ENCODE measurements around the gene PPIB.

PPIB gene

DNA sequence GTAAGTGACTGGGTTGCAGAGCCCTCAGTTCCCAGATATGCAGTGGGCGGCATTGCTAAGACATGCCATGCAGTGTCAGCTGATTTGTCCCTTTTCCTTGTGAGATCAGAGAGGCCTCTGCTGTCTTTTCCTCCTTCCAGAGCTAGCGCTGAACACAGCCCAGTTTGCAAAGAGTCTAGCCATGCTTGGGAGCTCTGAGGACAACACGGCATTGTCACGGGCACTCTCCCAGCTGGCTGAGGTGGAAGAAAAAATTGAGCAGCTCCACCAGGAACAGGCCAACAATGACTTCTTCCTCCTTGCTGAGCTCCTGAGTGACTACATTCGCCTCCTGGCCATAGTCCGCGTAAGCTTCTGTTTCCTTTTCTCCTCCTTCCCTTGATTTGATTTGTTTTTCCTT, 31.3 kb downstream of the PPIB start:
- ChIA-PET POLR2A (interaction anchor here (1.0 kb wide), 1 partner anchor 10 kb away, joined by 4 read pairs; no protein-coding TSS in a partner anchor), CTCF (interaction anchor here (2.8 to 4.0 kb wide), 2 partner anchors 10 to 22 kb away, joined by 12 to 20 read pairs; no protein-coding TSS in a partner anchor)
- Histone ChIP-seq H3K9me3 (ENCODE audit: control extremely low read depth in 1 of 5, control insufficient read depth in 4 of 5, insufficient read depth in 2 of 5, low read depth in 1 of 5, low read length in 4 of 5) (no peaks in the 10 kb centered on the region), H3K27ac (ENCODE audit: insufficient read depth in 1 of 2, low read depth in 1 of 2, low read length in 2 of 2, poor library complexity in 1 of 2, severe bottlenecking in 2 of 2) (no peak overlapping the region), H3K4me1 (ENCODE audit: control extremely low read depth in 1 of 4, control insufficient read depth in 4 of 4, insufficient read depth in 4 of 4, low read length in 3 of 4) (no peaks in the 10 kb centered on the region), H3K27me3 (replicated peaks in 2 of 5; ENCODE audit: control insufficient read depth in 4 of 5, insufficient read depth in 5 of 5, low read length in 4 of 5) (no peaks in the 10 kb centered on the region), H3K36me3 (ENCODE audit: control insufficient read depth in 4 of 4, insufficient read depth in 4 of 4, low read length in 3 of 4) (peaks cover 53 to 91% (median 73%) of the 10 kb centered on the region in 4 experiments), H3K4me3 (ENCODE audit: control insufficient read depth in 1 of 7, extremely low read depth in 1 of 7, insufficient read depth in 4 of 7, low read depth in 2 of 7, low read length in 6 of 7) (no peak overlapping the region)
- no peak for DNase-seq
- 95% methylated on average over 7 of the region's 7 CpGs for WGBS (ENCODE audit: insufficient coverage)

DNA sequence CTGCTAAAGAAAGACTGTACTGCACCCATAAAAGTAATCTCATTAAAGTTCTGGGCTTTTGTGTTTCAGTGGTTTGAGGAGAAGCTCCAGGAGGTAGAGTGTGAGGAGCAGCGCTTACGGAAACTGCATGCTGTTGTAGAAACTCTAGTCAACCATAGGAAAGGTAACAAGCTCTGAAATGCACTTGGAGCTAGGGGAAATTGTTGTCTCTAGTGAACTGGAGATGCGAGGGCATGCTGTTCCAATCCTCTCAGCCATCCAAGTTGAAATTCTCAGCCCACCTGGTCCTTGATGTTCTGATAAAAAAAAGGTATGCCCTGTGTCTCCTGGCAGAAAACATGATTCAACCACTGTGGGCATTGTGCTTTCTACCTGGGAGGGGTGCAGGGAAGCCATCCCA, 32.7 kb downstream of the PPIB start:
- no peaks in the 10 kb centered on the region for H3K4me1 ChIP-seq (ENCODE audit: control extremely low read depth in 1 of 4, control insufficient read depth in 4 of 4, insufficient read depth in 4 of 4, low read length in 3 of 4)
- no peaks in the 10 kb centered on the region for H3K9me3 ChIP-seq (ENCODE audit: control extremely low read depth in 1 of 5, control insufficient read depth in 4 of 5, insufficient read depth in 2 of 5, low read depth in 1 of 5, low read length in 4 of 5)
- WGBS (ENCODE audit: insufficient coverage): 100% methylated on average over 2 of the region's 3 CpGs
- peaks cover 45 to 91% (median 70%) of the 10 kb centered on the region in 4 experiments for H3K36me3 ChIP-seq (ENCODE audit: control insufficient read depth in 4 of 4, insufficient read depth in 4 of 4, low read length in 3 of 4)
- no peak overlapping the region for H3K27ac ChIP-seq (ENCODE audit: insufficient read depth in 1 of 2, low read depth in 1 of 2, low read length in 2 of 2, poor library complexity in 1 of 2, severe bottlenecking in 2 of 2)
- no peak for DNase-seq
- CTCF ChIA-PET: interaction anchor here (2.8 to 4.0 kb wide), 2 partner anchors 8 to 23 kb away, joined by 12 to 20 read pairs; no protein-coding TSS in a partner anchor
- POLR2A ChIA-PET: no interaction called here
- no peak overlapping the region for H3K4me3 ChIP-seq (ENCODE audit: control insufficient read depth in 1 of 7, extremely low read depth in 1 of 7, insufficient read depth in 4 of 7, low read depth in 2 of 7, low read length in 6 of 7)
- H3K27me3 ChIP-seq (replicated peaks in 2 of 5; ENCODE audit: control insufficient read depth in 4 of 5, insufficient read depth in 5 of 5, low read length in 4 of 5): no peaks in the 10 kb centered on the region

DNA sequence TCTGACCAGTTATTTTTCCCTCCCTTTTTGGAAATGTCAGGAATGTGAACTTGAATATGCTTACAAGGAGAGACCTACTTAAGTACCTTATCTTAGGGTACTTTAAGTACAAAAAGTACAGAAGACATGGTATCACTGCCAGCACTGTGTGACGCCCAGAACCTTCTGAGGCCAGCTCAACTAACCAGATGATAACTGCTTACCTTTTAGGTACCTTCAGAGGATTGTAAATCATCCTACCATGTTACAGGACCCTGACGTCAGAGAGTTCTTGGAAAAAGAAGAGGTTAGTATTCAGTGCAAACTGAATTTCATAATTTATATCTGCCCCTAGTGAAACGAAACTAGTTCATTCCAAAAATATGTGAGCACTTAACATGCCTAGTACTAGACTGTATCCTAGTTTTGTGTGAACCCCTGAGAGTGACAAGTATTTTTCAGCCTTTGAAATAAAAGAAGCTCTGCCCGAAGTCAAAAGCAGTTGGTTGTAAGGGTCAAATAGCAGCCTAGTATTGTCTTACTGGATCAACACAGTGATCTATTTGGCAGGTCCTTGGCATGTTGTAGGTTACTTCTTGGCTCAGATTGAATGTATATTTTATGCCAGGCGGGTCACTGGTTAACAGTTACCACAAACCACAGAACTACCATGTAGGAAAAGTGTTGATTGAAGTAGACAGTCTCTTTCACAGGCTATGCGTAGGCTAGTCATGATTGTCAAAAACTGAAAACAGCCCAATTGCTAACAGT, 35.1 kb downstream of the PPIB start:
- no peak for DNase-seq
- Histone ChIP-seq H3K4me1 (ENCODE audit: control extremely low read depth in 1 of 4, control insufficient read depth in 4 of 4, insufficient read depth in 4 of 4, low read length in 3 of 4) (no peaks in the 10 kb centered on the region), H3K27ac (ENCODE audit: insufficient read depth in 1 of 2, low read depth in 1 of 2, low read length in 2 of 2, poor library complexity in 1 of 2, severe bottlenecking in 2 of 2) (no peak overlapping the region), H3K4me3 (ENCODE audit: control insufficient read depth in 1 of 7, extremely low read depth in 1 of 7, insufficient read depth in 4 of 7, low read depth in 2 of 7, low read length in 6 of 7) (no peak overlapping the region), H3K36me3 (ENCODE audit: control insufficient read depth in 4 of 4, insufficient read depth in 4 of 4, low read length in 3 of 4) (peaks cover 43 to 88% (median 65%) of the 10 kb centered on the region in 4 experiments), H3K9me3 (ENCODE audit: control extremely low read depth in 1 of 5, control insufficient read depth in 4 of 5, insufficient read depth in 2 of 5, low read depth in 1 of 5, low read length in 4 of 5) (no peaks in the 10 kb centered on the region), H3K27me3 (replicated peaks in 2 of 5; ENCODE audit: control insufficient read depth in 4 of 5, insufficient read depth in 5 of 5, low read length in 4 of 5) (no peaks in the 10 kb centered on the region)
- 100% methylated on average over 2 of the region's 6 CpGs for WGBS (ENCODE audit: insufficient coverage)
- POLR2A ChIA-PET: interaction anchor here (0.7 kb wide), 1 partner anchor 9 kb away, joined by 6 read pairs; no protein-coding TSS in a partner anchor
- CTCF ChIA-PET: no interaction called here

DNA sequence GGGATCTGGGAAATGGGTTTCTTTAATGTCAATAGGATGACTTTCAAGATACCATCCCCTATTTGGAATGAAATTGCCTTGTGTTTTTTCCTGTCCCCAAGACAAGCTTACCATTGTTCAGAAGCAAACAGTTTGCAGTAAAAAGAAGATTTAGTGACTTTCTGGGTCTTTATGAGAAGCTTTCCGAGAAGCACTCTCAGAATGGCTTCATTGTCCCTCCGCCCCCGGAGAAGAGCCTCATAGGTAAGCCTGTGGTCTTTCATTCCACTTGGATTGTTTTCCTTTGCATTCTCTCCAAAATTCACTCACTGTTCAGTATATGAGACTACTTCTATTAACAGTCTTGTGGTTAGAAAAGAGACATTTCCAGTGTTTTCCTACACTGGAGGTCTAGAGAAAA, 36.8 kb downstream of the PPIB start:
- no peaks in the 10 kb centered on the region for H3K9me3 ChIP-seq (ENCODE audit: control extremely low read depth in 1 of 5, control insufficient read depth in 4 of 5, insufficient read depth in 2 of 5, low read depth in 1 of 5, low read length in 4 of 5)
- H3K4me3 ChIP-seq (ENCODE audit: control insufficient read depth in 1 of 7, extremely low read depth in 1 of 7, insufficient read depth in 4 of 7, low read depth in 2 of 7, low read length in 6 of 7): no peak overlapping the region
- H3K4me1 ChIP-seq (ENCODE audit: control extremely low read depth in 1 of 4, control insufficient read depth in 4 of 4, insufficient read depth in 4 of 4, low read length in 3 of 4): no peaks in the 10 kb centered on the region
- H3K36me3 ChIP-seq (ENCODE audit: control insufficient read depth in 4 of 4, insufficient read depth in 4 of 4, low read length in 3 of 4): peaks cover 40 to 88% (median 61%) of the 10 kb centered on the region in 4 experiments
- 100% methylated on average over 1 of the region's 3 CpGs for WGBS (ENCODE audit: insufficient coverage)
- no peak for DNase-seq
- ChIA-PET CTCF (interaction anchor here (0.8 to 1.5 kb wide), 2 partner anchors 11 to 22 kb away, joined by 3 read pairs; no protein-coding TSS in a partner anchor), POLR2A (no interaction called here)
- H3K27ac ChIP-seq (ENCODE audit: insufficient read depth in 1 of 2, low read depth in 1 of 2, low read length in 2 of 2, poor library complexity in 1 of 2, severe bottlenecking in 2 of 2): no peak overlapping the region
- no peaks in the 10 kb centered on the region for H3K27me3 ChIP-seq (replicated peaks in 2 of 5; ENCODE audit: control insufficient read depth in 4 of 5, insufficient read depth in 5 of 5, low read length in 4 of 5)

DNA sequence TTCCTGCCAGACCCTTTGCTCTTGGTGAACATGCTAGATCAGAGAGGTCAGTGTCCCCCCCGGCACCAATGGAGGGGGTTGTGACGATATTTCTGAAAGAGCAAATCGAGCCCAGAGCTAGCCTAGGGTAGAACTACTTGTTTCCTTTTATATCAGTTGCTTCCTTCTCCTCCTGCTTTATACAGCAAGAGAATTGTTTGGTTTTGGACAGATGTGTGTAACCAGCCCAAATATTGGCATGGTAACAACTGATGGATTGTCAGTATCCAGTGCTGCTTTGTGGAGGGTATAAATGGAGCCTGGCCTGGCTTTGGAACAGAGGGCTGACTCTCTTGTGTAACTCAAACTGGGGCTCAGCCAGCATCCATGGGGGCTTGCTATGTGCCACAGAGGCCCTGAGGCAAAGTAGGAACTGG, 39.9 kb downstream of the PPIB start:
- CTCF ChIA-PET: interaction anchor here (1.7 to 3.3 kb wide), 3 partner anchors 9 to 23 kb away, joined by 6 to 12 read pairs (median 8); no protein-coding TSS in a partner anchor
- POLR2A ChIA-PET: no interaction called here
- Histone ChIP-seq H3K36me3 (ENCODE audit: control insufficient read depth in 4 of 4, insufficient read depth in 4 of 4, low read length in 3 of 4) (peaks cover 35 to 88% (median 60%) of the 10 kb centered on the region in 4 experiments), H3K4me1 (ENCODE audit: control extremely low read depth in 1 of 4, control insufficient read depth in 4 of 4, insufficient read depth in 4 of 4, low read length in 3 of 4) (no peaks in the 10 kb centered on the region), H3K27ac (ENCODE audit: insufficient read depth in 1 of 2, low read depth in 1 of 2, low read length in 2 of 2, poor library complexity in 1 of 2, severe bottlenecking in 2 of 2) (no peak overlapping the region), H3K4me3 (ENCODE audit: control insufficient read depth in 1 of 7, extremely low read depth in 1 of 7, insufficient read depth in 4 of 7, low read depth in 2 of 7, low read length in 6 of 7) (no peak overlapping the region), H3K27me3 (replicated peaks in 2 of 5; ENCODE audit: control insufficient read depth in 4 of 5, insufficient read depth in 5 of 5, low read length in 4 of 5) (no peaks in the 10 kb centered on the region), H3K9me3 (ENCODE audit: control extremely low read depth in 1 of 5, control insufficient read depth in 4 of 5, insufficient read depth in 2 of 5, low read depth in 1 of 5, low read length in 4 of 5) (no peaks in the 10 kb centered on the region)
- no peak for DNase-seq
- 96% methylated on average over 3 of the region's 3 CpGs for WGBS (ENCODE audit: insufficient coverage)

DNA sequence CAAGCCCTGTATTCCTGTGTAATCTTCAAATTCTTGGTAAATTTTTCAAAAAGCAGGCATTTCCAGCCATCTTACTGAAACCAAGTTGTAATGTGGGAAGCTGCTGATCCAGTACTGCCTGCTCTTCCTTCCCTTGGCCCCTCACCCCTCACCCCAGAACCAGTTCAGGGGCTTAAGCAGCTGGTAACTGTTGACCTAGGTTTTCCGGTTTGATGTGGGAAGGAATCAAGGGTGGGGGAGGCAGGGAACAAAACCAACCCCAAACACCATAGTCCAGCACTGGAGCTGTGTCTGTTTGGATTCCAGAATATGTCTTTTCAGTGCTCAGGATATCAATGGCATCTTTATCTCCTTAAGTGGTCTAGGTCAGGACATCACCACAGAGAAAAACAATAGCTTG, 40.4 kb downstream of the PPIB start:
- ChIA-PET POLR2A (no interaction called here), CTCF (interaction anchor here (0.9 to 3.3 kb wide), 4 partner anchors 9 to 22 kb away, joined by 3 to 12 read pairs (median 7); no protein-coding TSS in a partner anchor)
- Histone ChIP-seq H3K4me3 (ENCODE audit: control insufficient read depth in 1 of 7, extremely low read depth in 1 of 7, insufficient read depth in 4 of 7, low read depth in 2 of 7, low read length in 6 of 7) (no peak overlapping the region), H3K36me3 (ENCODE audit: control insufficient read depth in 4 of 4, insufficient read depth in 4 of 4, low read length in 3 of 4) (peaks cover 31 to 88% (median 60%) of the 10 kb centered on the region in 4 experiments), H3K27me3 (replicated peaks in 2 of 5; ENCODE audit: control insufficient read depth in 4 of 5, insufficient read depth in 5 of 5, low read length in 4 of 5) (no peaks in the 10 kb centered on the region), H3K9me3 (ENCODE audit: control extremely low read depth in 1 of 5, control insufficient read depth in 4 of 5, insufficient read depth in 2 of 5, low read depth in 1 of 5, low read length in 4 of 5) (no peaks in the 10 kb centered on the region), H3K4me1 (ENCODE audit: control extremely low read depth in 1 of 4, control insufficient read depth in 4 of 4, insufficient read depth in 4 of 4, low read length in 3 of 4) (no peaks in the 10 kb centered on the region), H3K27ac (ENCODE audit: insufficient read depth in 1 of 2, low read depth in 1 of 2, low read length in 2 of 2, poor library complexity in 1 of 2, severe bottlenecking in 2 of 2) (no peak overlapping the region)
- no CpG with 5 or more reads among the region's 1 CpG for WGBS (ENCODE audit: insufficient coverage)
- DNase-seq: no peak

DNA sequence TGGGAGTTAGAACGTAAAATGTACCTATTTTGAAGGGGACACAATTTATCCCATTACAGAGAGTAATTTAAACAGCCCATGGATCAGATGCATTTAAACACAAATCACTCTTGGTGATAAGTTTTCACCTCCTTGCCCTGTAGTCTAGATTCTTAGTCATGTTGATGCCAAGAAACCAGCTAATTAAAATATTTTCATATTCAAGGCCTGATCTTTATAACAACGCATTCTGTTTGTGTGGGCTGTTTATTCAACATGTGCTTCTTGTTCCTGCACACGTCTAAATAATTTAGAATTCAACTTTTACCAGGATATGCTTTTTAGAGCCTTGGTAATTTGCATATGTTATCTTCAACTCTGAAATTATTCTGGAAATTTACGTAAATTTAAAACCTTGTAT, 41.2 kb downstream of the PPIB start:
- Histone ChIP-seq H3K4me3 (ENCODE audit: control insufficient read depth in 1 of 7, extremely low read depth in 1 of 7, insufficient read depth in 4 of 7, low read depth in 2 of 7, low read length in 6 of 7) (no peak overlapping the region), H3K36me3 (ENCODE audit: control insufficient read depth in 4 of 4, insufficient read depth in 4 of 4, low read length in 3 of 4) (peaks cover 30 to 88% (median 59%) of the 10 kb centered on the region in 4 experiments), H3K4me1 (ENCODE audit: control extremely low read depth in 1 of 4, control insufficient read depth in 4 of 4, insufficient read depth in 4 of 4, low read length in 3 of 4) (no peaks in the 10 kb centered on the region), H3K27ac (ENCODE audit: insufficient read depth in 1 of 2, low read depth in 1 of 2, low read length in 2 of 2, poor library complexity in 1 of 2, severe bottlenecking in 2 of 2) (no peak overlapping the region), H3K9me3 (ENCODE audit: control extremely low read depth in 1 of 5, control insufficient read depth in 4 of 5, insufficient read depth in 2 of 5, low read depth in 1 of 5, low read length in 4 of 5) (no peaks in the 10 kb centered on the region), H3K27me3 (replicated peaks in 2 of 5; ENCODE audit: control insufficient read depth in 4 of 5, insufficient read depth in 5 of 5, low read length in 4 of 5) (no peaks in the 10 kb centered on the region)
- ChIA-PET CTCF (interaction anchor here (0.9 to 3.3 kb wide), 4 partner anchors 10 to 21 kb away, joined by 3 to 12 read pairs (median 6); no protein-coding TSS in a partner anchor), POLR2A (interaction anchor here (1.1 kb wide), 1 partner anchor 10 kb away, joined by 4 read pairs; no protein-coding TSS in a partner anchor)
- WGBS (ENCODE audit: insufficient coverage): 100% methylated on average over 1 of the region's 4 CpGs
- DNase-seq: no peak

Data from common myeloid progenitor, CD34-positive (primary cell).